ENCODE measurements around the gene ANKRD31.

- TF ChIP-seq CTCF (IDR thresholded peaks at IDR 0.05) = no peak
- no peak for TF ChIP-seq CREB1 (CRISPR knock-in tag; IDR thresholded peaks at IDR 0.05)
- TF ChIP-seq ATF1 (CRISPR knock-in tag; IDR thresholded peaks at IDR 0.05) = no peak
- no peak for TF ChIP-seq ZBTB21 (CRISPR knock-in tag; IDR thresholded peaks at IDR 0.05; ENCODE audit: borderline replicate concordance)
- TF ChIP-seq, protein P1, sequence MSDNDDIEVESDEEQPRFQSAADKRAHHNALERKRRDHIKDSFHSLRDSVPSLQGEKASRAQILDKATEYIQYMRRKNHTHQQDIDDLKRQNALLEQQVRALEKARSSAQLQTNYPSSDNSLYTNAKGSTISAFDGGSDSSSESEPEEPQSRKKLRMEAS (CRISPR knock-in tag; IDR thresholded peaks at IDR 0.05) = no peak
- no peak for TF ChIP-seq TEAD4 (CRISPR knock-in tag; IDR thresholded peaks at IDR 0.05)
- TF ChIP-seq NR1H2 (CRISPR knock-in tag; IDR thresholded peaks at IDR 0.05) = no peak
- no peak for TF ChIP-seq ATF3 (CRISPR knock-in tag; conservative IDR thresholded peaks at IDR 0.05)
- no peak for TF ChIP-seq SP1 (CRISPR knock-in tag; conservative IDR thresholded peaks at IDR 0.05)
- TF ChIP-seq ATF2 (CRISPR knock-in tag; IDR thresholded peaks at IDR 0.05; ENCODE audit: borderline replicate concordance, low read depth) = no peak
- TF ChIP-seq E2F4 (CRISPR knock-in tag; IDR thresholded peaks at IDR 0.05; ENCODE audit: borderline replicate concordance, low read depth) = no peak
- TF ChIP-seq AFF4 (CRISPR knock-in tag; IDR thresholded peaks at IDR 0.05; ENCODE audit: borderline replicate concordance) = no peak
- no peak for TF ChIP-seq NR2C2 (CRISPR knock-in tag; IDR thresholded peaks at IDR 0.05)
Measured at GRCh38 chr5:75262271-75262670, 25.6 kb upstream of the ANKRD31 start.

Data from WTC11 (cell line).